CD4-positive, CD25-positive, alpha-beta regulatory T cell (primary cell): ENCODE results near the gene NPBWR2. TPM values are rescaled to one million over a fixed set of nuclear protein-coding genes. Genes with fewer than 3 reads are reported as not detected.

Experiments used
- ATAC-seq, 2 donors: fragments of 150-1000 bp; cut with Tn5 transposase; one replicate each; pipeline ENCODE4 v1.10.0; 2021; ENCODE audit warnings: low read depth in 2 of 2, moderate number of reproducible peaks in 2 of 2, moderate library complexity in 1 of 2
- DNase-seq, 3 donors: peaks; one replicate each; pipeline versions ENCODE4 v3.0.0 to v3.0.0-alpha.2; 2012 to 2022; ENCODE audit warnings: mixed read lengths in 1 of 3
- H3K27ac ChIP-seq: one replicate; pipeline ENCODE4 v1.7.0; 2013; ENCODE audit warnings: mild to moderate bottlenecking, low read length; ENCODE audit not compliant: insufficient read depth, poor library complexity, severe bottlenecking
- H3K27me3 ChIP-seq: one replicate; pipeline ENCODE4 v1.7.0; 2013; ENCODE audit warnings: low read length; ENCODE audit not compliant: control insufficient read depth, insufficient read depth
- H3K36me3 ChIP-seq: one replicate; pipeline ENCODE4 v1.7.0; 2013; ENCODE audit warnings: mild to moderate bottlenecking, low read length, moderate library complexity; ENCODE audit not compliant: control insufficient read depth, insufficient read depth
- H3K4me1 ChIP-seq: 2 replicates; pipeline ENCODE4 v1.7.0; 2013; ENCODE audit warnings: mild to moderate bottlenecking, low read length; ENCODE audit not compliant: insufficient read depth, control insufficient read depth, poor library complexity, severe bottlenecking
- H3K4me3 ChIP-seq: one replicate; pipeline ENCODE4 v1.7.0; 2013; ENCODE audit warnings: low read depth, mild to moderate bottlenecking, low read length, moderate library complexity
- H3K9me3 ChIP-seq, 2 experiments: 1 replicate in 1 of 2; 2 replicates in 1 of 2; pipeline ENCODE4 v1.7.0; 2013; ENCODE audit warnings: low read length in 2 of 2, mild to moderate bottlenecking in 1 of 2, moderate library complexity in 1 of 2; ENCODE audit not compliant: control insufficient read depth in 2 of 2
- H3K27ac Mint-ChIP-seq, 3 donors: one replicate each; pipeline ENCODE4 v1.8.0; 2020 to 2022; ENCODE audit warnings: mild to moderate bottlenecking in 3 of 3, mixed read lengths in 3 of 3, moderate library complexity in 2 of 3
- H3K27me3 Mint-ChIP-seq: one replicate; pipeline ENCODE4 v1.8.0; 2022; ENCODE audit warnings: mild to moderate bottlenecking, mixed read lengths
- H3K36me3 Mint-ChIP-seq: one replicate; pipeline ENCODE4 v1.8.0; 2020; ENCODE audit warnings: mixed read lengths
- H3K4me1 Mint-ChIP-seq, 4 donors: one replicate each; pipeline ENCODE4 v1.8.0; 2020 to 2022; ENCODE audit warnings: mixed read lengths in 4 of 4, mild to moderate bottlenecking in 1 of 4
- H3K4me3 Mint-ChIP-seq, 4 donors: one replicate each; pipeline ENCODE4 v1.8.0; 2020 to 2022; ENCODE audit warnings: mild to moderate bottlenecking in 4 of 4, mixed read lengths in 4 of 4, moderate library complexity in 3 of 4
- H3K9me3 Mint-ChIP-seq, 7 donors: one replicate each; pipeline ENCODE4 v1.8.0; 2020 to 2022; ENCODE audit warnings: mixed read lengths in 7 of 7, mild to moderate bottlenecking in 3 of 7, moderate library complexity in 2 of 7
- polyA plus RNA-seq, 4 donors: library from polyadenylated mRNA; unstranded; fragments of 300-500 nt; fragmentation: Illumina TruSeq; gene quantifications; one replicate each; pipeline ENCODE4 v1.2.3, GENCODE V29; 2021
- total RNA-seq: library from RNA; stranded (reverse); gene quantifications from one replicate; pipeline ENCODE4 v1.2.3, GENCODE V29; 2022

Gene NPBWR2
- total and polyA plus RNA-seq, 5 donors from 2014 or later, result not detected

DNA sequence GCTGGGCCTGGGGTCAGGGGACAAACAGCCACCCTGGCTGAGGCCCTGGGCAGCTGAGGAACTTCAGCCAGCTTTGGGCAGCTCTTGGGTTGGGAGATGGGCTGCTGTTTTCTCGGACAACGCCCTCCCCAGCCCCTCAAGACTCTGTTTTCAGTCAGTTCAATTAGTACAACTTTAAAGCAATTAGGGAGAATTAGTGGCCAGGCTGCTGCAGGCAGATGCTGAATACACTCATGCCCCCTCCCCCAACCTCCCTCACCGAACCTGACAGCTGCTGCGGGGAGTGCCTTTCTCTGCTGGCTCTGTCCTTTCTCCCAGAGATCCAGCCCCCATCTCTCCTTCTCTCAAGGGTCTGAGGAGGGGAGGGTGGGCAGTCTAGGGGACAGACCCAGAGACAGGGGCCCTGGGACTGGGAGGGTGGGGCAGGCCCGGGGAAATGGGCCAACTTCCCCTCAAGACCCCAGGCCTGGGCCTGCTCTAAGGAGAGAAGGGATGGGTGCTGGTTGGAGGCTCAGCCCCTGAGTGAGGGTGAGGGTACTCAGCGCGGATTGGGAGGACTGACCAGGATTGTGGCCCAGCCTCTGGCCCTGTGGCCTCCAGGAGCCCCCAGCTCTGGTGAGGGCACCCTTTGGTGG, 39.1 kb upstream of the NPBWR2 start:
- H3K9me3 ChIP-seq, result peaks cover 6 to 14% of the 10 kb centered on the region in 2 experiments
- H3K27ac ChIP-seq, result no peak overlapping the region
- Mint-ChIP-seq H3K4me1 (no peaks in the 10 kb centered on the region), H3K4me3 (no peak overlapping the region), H3K36me3 (no peaks in the 10 kb centered on the region), H3K27me3 (peaks cover 8% of the 10 kb centered on the region), H3K9me3 (peaks cover 1 to 13% (median 6%) of the 10 kb centered on the region in 7 donors), H3K27ac (no peak overlapping the region)
- no peak for DNase-seq
- no peaks in the 10 kb centered on the region for H3K36me3 ChIP-seq
- H3K4me3 ChIP-seq, result no peak overlapping the region
- H3K27me3 ChIP-seq, result no peaks in the 10 kb centered on the region
- H3K4me1 ChIP-seq, result no peaks in the 10 kb centered on the region
- ATAC-seq, result no peak

DNA sequence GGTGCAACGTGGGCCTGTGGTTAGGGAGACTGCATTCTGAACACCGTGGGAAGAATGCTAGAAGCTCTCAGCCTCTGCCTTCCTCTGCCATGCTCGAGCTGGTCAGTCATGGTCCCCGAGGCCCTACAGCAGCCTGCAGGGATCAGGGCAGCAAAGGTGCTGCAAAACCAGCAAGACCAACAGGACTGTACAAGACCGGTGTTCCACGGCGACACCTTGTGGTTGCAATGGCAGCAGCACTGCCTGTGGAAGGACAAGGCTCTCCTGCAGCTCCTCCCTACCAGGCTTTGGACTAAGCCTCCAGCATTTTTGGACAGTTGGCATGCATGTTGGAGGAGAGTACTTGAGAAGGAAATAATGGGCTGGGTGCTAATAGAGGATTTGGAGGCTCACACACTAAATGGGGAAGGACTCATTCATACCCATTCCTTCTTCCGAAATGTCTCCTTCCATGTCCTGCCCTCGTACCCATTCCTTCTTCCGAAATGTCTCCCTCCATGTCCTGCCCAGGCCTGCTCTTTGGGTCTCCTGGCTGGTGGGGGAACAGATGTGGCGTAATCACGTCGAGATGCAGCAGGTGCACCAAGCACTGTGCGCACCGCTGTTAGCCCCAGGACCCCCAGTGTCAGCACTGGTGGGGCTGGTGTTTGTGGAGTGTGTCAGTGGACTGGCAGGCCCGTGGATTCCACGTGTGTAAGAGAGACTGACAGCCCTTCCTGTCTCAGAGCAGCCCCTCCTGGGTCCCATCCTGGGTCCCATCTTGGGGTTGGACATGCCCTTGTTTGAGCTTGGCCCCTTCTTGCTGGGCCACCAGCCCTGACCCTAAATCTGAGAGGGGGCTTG, 38.3 kb upstream of the NPBWR2 start:
- H3K4me3 Mint-ChIP-seq, result no peak overlapping the region
- peaks cover 1 to 13% (median 6%) of the 10 kb centered on the region in 7 donors for H3K9me3 Mint-ChIP-seq
- ATAC-seq, result no peak
- H3K27me3 Mint-ChIP-seq, result peaks cover 8% of the 10 kb centered on the region
- peak overlapping the region in 1 of 3 donors; percentile 89 for H3K27ac Mint-ChIP-seq
- Histone ChIP-seq H3K4me1 (no peaks in the 10 kb centered on the region), H3K27me3 (no peaks in the 10 kb centered on the region), H3K9me3 (peaks cover 6 to 14% of the 10 kb centered on the region in 2 experiments), H3K4me3 (no peak overlapping the region), H3K27ac (no peak overlapping the region), H3K36me3 (no peaks in the 10 kb centered on the region)
- no peaks in the 10 kb centered on the region for H3K36me3 Mint-ChIP-seq
- no peak for DNase-seq
- H3K4me1 Mint-ChIP-seq, result no peaks in the 10 kb centered on the region

DNA sequence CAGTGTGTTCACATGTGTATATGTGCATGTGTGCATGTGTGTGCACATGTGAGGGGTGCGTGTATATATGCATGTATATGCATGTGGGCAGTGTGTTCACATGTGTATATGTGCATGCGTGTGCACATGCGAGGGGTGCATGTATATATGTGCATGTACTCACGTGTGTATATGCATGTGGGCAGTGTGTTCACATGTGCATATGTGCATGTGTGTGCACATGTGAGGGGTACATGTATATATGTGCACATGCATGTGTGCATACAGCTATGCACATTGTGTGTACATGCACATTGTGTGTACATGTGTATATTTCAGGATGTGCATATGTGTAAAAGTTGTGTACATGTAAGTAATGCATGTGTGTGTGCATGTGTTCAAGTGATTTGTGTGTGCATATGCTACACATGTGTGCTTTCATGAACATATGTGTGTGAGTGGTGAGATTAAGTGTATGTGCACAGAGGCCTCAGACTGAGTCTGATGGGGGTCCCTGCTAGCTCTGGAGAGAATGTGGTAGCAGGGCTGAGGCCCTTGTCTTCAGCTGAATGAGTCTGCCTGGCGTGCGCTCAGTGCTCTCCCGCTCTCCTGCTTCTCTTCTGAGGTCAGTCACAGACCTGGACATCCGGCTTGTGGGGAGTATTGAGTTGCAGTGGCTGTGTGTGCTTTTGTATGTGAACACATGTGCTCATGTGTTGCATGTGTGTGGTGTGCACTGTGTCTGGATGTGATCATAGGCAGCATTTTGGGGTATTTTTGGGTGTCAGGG, 37.0 kb upstream of the NPBWR2 start:
- H3K36me3 Mint-ChIP-seq, result no peaks in the 10 kb centered on the region
- H3K4me1 Mint-ChIP-seq, result no peaks in the 10 kb centered on the region
- ATAC-seq, result no peak
- H3K4me3 ChIP-seq, result no peak overlapping the region
- peaks cover 1 to 13% (median 6%) of the 10 kb centered on the region in 7 donors for H3K9me3 Mint-ChIP-seq
- no peak overlapping the region for H3K4me3 Mint-ChIP-seq
- H3K27ac Mint-ChIP-seq, result no peak overlapping the region
- peaks cover 6 to 14% of the 10 kb centered on the region in 2 experiments for H3K9me3 ChIP-seq
- no peaks in the 10 kb centered on the region for H3K4me1 ChIP-seq
- H3K36me3 ChIP-seq, result no peaks in the 10 kb centered on the region
- H3K27me3 ChIP-seq, result no peaks in the 10 kb centered on the region
- peaks cover 8% of the 10 kb centered on the region for H3K27me3 Mint-ChIP-seq
- H3K27ac ChIP-seq, result no peak overlapping the region
- DNase-seq, result no peak

DNA sequence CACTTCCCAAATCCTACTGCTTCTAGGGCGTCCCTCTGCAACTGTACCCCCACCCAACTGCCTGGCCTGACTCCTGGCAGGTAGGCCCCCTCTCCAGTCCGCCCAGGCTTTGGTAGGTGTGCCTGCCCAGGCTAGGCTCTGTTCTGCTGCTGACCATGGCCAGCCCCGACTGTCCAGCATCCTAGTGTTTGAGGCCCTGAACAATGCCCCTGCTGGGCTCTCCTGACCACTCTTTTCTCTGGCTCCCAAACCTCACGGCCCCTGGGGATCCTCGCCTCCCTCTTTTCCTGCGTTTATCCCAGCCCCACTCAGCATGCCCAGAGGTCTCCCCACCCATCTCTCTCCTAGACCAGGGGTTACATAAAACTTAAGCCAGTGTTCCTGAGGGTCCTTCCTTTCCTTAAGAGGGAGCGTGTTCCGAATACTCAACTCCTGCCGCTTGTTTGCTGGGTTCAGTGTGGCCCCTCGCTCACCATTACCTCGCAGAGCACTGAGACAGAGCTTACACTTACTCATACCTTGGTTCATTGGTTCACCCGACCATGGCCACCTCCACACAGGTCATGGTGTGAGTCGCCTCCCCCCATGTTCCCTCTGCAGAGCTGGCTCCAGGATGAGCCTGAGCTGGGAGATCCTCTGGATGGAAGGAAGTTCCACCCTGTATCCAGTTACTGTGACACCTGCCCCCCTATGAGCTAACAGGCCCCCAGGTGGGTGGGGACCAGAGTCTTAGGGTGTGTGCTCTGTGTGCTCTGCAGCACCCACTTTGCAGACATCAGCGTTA, 35.8 kb upstream of the NPBWR2 start:
- DNase-seq (no peak), ATAC-seq (no peak)
- peaks cover 1 to 13% (median 6%) of the 10 kb centered on the region in 7 donors for H3K9me3 Mint-ChIP-seq
- peaks cover 8% of the 10 kb centered on the region for H3K27me3 Mint-ChIP-seq
- H3K4me3 Mint-ChIP-seq, result peak overlapping the region in 1 of 4 donors; percentile 7
- Histone ChIP-seq H3K4me1 (no peaks in the 10 kb centered on the region), H3K4me3 (no peak overlapping the region), H3K9me3 (peaks cover 6 to 14% of the 10 kb centered on the region in 2 experiments), H3K27ac (no peak overlapping the region), H3K36me3 (no peaks in the 10 kb centered on the region), H3K27me3 (no peaks in the 10 kb centered on the region)
- H3K36me3 Mint-ChIP-seq, result no peaks in the 10 kb centered on the region
- H3K27ac Mint-ChIP-seq, result no peak overlapping the region
- H3K4me1 Mint-ChIP-seq, result no peaks in the 10 kb centered on the region

DNA sequence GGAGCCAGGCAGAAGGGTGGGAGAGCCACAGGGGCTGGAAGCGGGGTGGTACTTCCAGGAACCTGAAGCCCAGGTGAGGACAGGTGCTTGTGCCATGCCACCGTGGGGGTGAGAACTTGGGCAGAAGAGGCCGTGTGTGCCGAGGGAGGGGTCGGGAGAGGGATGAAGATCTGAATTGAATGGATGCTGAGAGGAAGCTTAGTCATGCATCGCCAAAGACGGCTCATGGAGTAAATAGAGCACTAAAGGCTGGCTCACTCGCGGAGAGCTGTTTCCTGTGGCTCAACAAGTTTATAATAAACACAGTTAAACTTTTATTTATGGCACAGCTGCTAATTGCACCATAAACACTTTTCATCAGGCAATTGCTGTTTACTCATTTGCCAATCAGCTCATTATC, 35.2 kb upstream of the NPBWR2 start:
- Histone ChIP-seq H3K27ac (no peak overlapping the region), H3K4me3 (no peak overlapping the region), H3K36me3 (no peaks in the 10 kb centered on the region), H3K4me1 (no peaks in the 10 kb centered on the region), H3K9me3 (peaks cover 6 to 14% of the 10 kb centered on the region in 2 experiments), H3K27me3 (no peaks in the 10 kb centered on the region)
- ATAC-seq, result no peak
- Mint-ChIP-seq H3K9me3 (peaks cover 1 to 13% (median 6%) of the 10 kb centered on the region in 7 donors), H3K36me3 (no peaks in the 10 kb centered on the region), H3K4me3 (no peak overlapping the region), H3K4me1 (no peaks in the 10 kb centered on the region), H3K27me3 (peaks cover 8% of the 10 kb centered on the region), H3K27ac (no peak overlapping the region)
- DNase-seq, result no peak

DNA sequence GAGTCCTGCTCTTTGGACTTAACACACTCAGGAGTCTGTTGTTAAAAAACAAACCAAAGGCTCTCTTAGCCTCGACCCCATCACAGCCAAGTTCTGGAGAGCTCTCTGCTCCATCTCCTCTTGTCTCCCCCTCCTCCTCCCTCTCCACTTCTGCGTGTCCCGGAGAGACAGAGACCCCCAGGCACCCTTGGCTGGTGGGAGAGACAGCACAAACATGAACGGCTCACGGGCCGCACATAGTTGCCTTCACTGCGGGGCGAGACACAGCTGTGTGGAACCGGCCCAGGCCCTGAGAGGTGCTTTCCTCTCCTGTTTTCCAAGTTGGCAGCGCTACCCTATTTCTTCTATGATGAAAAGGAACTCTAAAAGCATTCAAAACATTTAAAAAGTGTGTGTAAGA, 33.6 kb upstream of the NPBWR2 start:
- no peak for DNase-seq
- Mint-ChIP-seq H3K4me1 (no peaks in the 10 kb centered on the region), H3K27me3 (peaks cover 8% of the 10 kb centered on the region), H3K36me3 (no peaks in the 10 kb centered on the region), H3K27ac (peak overlapping the region in 1 of 3 donors; percentile 38), H3K4me3 (no peak overlapping the region), H3K9me3 (peaks cover 1 to 13% (median 3%) of the 10 kb centered on the region in 7 donors)
- Histone ChIP-seq H3K27ac (no peak overlapping the region), H3K9me3 (peaks cover 6 to 14% of the 10 kb centered on the region in 2 experiments), H3K4me1 (no peaks in the 10 kb centered on the region), H3K4me3 (no peak overlapping the region), H3K36me3 (no peaks in the 10 kb centered on the region), H3K27me3 (no peaks in the 10 kb centered on the region)
- ATAC-seq, result no peak
